GM12878 (cell line): Measurements from ENCODE around the gene LRRC26.

ENCODE experiments used
- EZH2 ChIP-seq: IDR thresholded peaks from 2 replicates; pipeline ENCODE4 v1.6.1; 2012; ENCODE audit warnings: low read depth, mild to moderate bottlenecking, control low read depth, inconsistent platforms, low read length, borderline replicate concordance; ENCODE audit not compliant: control insufficient read depth
- KDM1A ChIP-seq: fragments of 200-600 bp; sonication (generic); IDR thresholded peaks from 2 replicates; pipeline ENCODE4 v1.6.1; 2016; ENCODE audit warnings: borderline replicate concordance
- MXI1 ChIP-seq: fragments of 150-350 bp; IDR thresholded peaks from 2 replicates; pipeline ENCODE4 v1.6.1; 2011; ENCODE audit warnings: low read depth, mild to moderate bottlenecking, inconsistent platforms, low read length, improper control_type of control experiment
- POLR2A ChIP-seq: IDR thresholded peaks from 2 replicates; pipeline ENCODE4 v1.6.1; 2011; ENCODE audit warnings: low read depth, mild to moderate bottlenecking, low read length
- POLR2AphosphoS5 ChIP-seq: IDR thresholded peaks from 2 replicates; pipeline ENCODE4 v1.6.1; 2011; ENCODE audit warnings: mild to moderate bottlenecking, low read length, inconsistent platforms
- SIN3A ChIP-seq: IDR thresholded peaks from 2 replicates; pipeline ENCODE4 v1.6.1; 2012; ENCODE audit warnings: low read depth, low read length, improper control_type of control experiment
- SP1 ChIP-seq: IDR thresholded peaks from one replicate; pipeline ENCODE4 v1.6.1; 2011; ENCODE audit warnings: low read depth, low read length
- TAF1 ChIP-seq: IDR thresholded peaks from 2 replicates; pipeline ENCODE4 v1.6.1; 2011; ENCODE audit warnings: mild to moderate bottlenecking, low read depth, low read length, borderline replicate concordance
- TCF3 ChIP-seq: IDR thresholded peaks from 2 replicates; pipeline ENCODE4 v1.6.1; 2012; ENCODE audit warnings: low read depth, mild to moderate bottlenecking, low read length, borderline replicate concordance; ENCODE audit not compliant: insufficient read depth
- TF ChIP-seq, protein P1 (sequence below): fragments of 450-650 bp; IDR thresholded peaks from 2 replicates; pipeline ENCODE4 v1.6.1; 2016; ENCODE audit warnings: mild to moderate bottlenecking
- TF ChIP-seq, protein P2 (sequence below): IDR thresholded peaks from 2 replicates; pipeline ENCODE4 v1.6.1; 2011; ENCODE audit warnings: low read depth, mild to moderate bottlenecking, low read length, moderate library complexity, borderline replicate concordance; ENCODE audit errors: extremely low read depth
- TF ChIP-seq, protein P3 (sequence below), 3 experiments: IDR thresholded peaks in 2 of 3; conservative IDR thresholded peaks in 1 of 3; 2 replicates each; pipeline ENCODE4 v1.5.1; 2011; ENCODE audit warnings: low read depth in 3 of 3, low read length in 3 of 3, mild to moderate bottlenecking in 3 of 3, control low read depth in 2 of 3, moderate library complexity in 2 of 3, inconsistent platforms in 1 of 3, mixed read lengths in 1 of 3; ENCODE audit not compliant: control insufficient read depth in 2 of 3, insufficient read depth in 1 of 3; ENCODE audit errors: extremely low read depth in 1 of 3
- TF ChIP-seq, protein P4 (sequence below): fragments of 450-650 bp; IDR thresholded peaks from 2 replicates; pipeline ENCODE4 v1.6.1; 2017; ENCODE audit warnings: antibody characterized with exemption, mild to moderate bottlenecking, moderate library complexity
- TF ChIP-seq, protein P5 (sequence below): IDR thresholded peaks from 2 replicates; pipeline ENCODE4 v1.6.1; 2012; ENCODE audit warnings: low read length, inconsistent platforms

DNA sequence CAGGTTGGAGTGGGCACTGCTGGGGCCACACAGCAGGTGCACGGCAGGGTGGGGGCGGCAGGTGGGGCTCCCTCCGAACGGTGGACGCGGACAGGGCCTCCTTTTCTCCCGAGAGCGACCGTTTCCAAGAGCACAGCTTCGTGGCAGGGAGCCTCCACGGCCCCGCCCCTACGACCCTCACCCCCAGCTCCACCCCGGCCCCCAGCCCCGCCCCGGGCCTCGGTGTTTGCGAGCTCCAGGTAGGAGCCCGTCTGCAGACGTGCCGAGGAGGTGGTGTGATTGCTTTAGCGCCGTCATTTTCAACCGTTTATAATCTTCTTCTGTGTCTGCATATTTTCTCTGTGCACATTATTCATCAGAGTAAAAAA, 22.1 kb downstream of the LRRC26 start:
- no peak for TF ChIP-seq TCF3
- no peak for TF ChIP-seq KDM1A
- TF ChIP-seq, protein P1, sequence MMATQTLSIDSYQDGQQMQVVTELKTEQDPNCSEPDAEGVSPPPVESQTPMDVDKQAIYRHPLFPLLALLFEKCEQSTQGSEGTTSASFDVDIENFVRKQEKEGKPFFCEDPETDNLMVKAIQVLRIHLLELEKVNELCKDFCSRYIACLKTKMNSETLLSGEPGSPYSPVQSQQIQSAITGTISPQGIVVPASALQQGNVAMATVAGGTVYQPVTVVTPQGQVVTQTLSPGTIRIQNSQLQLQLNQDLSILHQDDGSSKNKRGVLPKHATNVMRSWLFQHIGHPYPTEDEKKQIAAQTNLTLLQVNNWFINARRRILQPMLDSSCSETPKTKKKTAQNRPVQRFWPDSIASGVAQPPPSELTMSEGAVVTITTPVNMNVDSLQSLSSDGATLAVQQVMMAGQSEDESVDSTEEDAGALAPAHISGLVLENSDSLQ, result no peak
- TF ChIP-seq SIN3A, result no peak
- TF ChIP-seq, protein P2, sequence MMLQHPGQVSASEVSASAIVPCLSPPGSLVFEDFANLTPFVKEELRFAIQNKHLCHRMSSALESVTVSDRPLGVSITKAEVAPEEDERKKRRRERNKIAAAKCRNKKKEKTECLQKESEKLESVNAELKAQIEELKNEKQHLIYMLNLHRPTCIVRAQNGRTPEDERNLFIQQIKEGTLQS, result no peak
- TF ChIP-seq SP1, result no peak
- no peak for TF ChIP-seq EZH2
- TF ChIP-seq, protein P3, sequence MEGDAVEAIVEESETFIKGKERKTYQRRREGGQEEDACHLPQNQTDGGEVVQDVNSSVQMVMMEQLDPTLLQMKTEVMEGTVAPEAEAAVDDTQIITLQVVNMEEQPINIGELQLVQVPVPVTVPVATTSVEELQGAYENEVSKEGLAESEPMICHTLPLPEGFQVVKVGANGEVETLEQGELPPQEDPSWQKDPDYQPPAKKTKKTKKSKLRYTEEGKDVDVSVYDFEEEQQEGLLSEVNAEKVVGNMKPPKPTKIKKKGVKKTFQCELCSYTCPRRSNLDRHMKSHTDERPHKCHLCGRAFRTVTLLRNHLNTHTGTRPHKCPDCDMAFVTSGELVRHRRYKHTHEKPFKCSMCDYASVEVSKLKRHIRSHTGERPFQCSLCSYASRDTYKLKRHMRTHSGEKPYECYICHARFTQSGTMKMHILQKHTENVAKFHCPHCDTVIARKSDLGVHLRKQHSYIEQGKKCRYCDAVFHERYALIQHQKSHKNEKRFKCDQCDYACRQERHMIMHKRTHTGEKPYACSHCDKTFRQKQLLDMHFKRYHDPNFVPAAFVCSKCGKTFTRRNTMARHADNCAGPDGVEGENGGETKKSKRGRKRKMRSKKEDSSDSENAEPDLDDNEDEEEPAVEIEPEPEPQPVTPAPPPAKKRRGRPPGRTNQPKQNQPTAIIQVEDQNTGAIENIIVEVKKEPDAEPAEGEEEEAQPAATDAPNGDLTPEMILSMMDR (IDR thresholded peaks at IDR 0.05 in 2 of 3, conservative IDR thresholded peaks at IDR 0.05 in 1 of 3; ENCODE audit: control insufficient read depth in 2 of 3, extremely low read depth in 1 of 3, insufficient read depth in 1 of 3, low read depth in 3 of 3, low read length in 3 of 3), result no peak
- no peak for TF ChIP-seq MXI1
- TF ChIP-seq TAF1, result no peak
- TF ChIP-seq, protein P4, sequence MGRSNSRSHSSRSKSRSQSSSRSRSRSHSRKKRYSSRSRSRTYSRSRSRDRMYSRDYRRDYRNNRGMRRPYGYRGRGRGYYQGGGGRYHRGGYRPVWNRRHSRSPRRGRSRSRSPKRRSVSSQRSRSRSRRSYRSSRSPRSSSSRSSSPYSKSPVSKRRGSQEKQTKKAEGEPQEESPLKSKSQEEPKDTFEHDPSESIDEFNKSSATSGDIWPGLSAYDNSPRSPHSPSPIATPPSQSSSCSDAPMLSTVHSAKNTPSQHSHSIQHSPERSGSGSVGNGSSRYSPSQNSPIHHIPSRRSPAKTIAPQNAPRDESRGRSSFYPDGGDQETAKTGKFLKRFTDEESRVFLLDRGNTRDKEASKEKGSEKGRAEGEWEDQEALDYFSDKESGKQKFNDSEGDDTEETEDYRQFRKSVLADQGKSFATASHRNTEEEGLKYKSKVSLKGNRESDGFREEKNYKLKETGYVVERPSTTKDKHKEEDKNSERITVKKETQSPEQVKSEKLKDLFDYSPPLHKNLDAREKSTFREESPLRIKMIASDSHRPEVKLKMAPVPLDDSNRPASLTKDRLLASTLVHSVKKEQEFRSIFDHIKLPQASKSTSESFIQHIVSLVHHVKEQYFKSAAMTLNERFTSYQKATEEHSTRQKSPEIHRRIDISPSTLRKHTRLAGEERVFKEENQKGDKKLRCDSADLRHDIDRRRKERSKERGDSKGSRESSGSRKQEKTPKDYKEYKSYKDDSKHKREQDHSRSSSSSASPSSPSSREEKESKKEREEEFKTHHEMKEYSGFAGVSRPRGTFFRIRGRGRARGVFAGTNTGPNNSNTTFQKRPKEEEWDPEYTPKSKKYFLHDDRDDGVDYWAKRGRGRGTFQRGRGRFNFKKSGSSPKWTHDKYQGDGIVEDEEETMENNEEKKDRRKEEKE, result no peak
- TF ChIP-seq POLR2AphosphoS5, result no peak
- TF ChIP-seq, protein P5, sequence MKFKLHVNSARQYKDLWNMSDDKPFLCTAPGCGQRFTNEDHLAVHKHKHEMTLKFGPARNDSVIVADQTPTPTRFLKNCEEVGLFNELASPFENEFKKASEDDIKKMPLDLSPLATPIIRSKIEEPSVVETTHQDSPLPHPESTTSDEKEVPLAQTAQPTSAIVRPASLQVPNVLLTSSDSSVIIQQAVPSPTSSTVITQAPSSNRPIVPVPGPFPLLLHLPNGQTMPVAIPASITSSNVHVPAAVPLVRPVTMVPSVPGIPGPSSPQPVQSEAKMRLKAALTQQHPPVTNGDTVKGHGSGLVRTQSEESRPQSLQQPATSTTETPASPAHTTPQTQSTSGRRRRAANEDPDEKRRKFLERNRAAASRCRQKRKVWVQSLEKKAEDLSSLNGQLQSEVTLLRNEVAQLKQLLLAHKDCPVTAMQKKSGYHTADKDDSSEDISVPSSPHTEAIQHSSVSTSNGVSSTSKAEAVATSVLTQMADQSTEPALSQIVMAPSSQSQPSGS, result no peak
- TF ChIP-seq POLR2A, result no peak
